ENCODE data around the gene ASTN1. TPM values are rescaled to one million over a fixed set of nuclear protein-coding genes. Genes with fewer than 3 reads are reported as not detected.

Gene ASTN1
- total and polyA plus RNA-seq, 2 of the 4 experiments (the other 2 are of a cell fraction): under 0.01 to 0.07 TPM

DNA sequence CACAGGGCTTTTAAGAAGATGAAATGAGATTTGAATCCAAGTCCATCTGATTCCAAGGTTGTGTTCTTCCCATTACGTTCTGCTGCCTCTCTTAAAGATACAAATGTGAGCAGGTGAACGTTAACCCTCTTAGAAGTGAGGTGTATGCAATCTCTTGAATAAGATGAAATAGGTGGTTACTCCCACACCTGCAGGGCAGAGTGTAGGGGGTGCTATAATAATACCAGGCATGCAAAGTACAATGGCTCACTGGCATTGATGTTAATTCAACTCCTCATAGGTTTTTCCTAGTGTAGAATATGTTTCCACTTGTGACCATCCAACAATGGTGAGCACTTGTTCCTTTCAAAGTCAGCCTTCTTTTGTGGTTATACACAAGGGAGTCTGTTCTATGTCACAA, 163.0 kb downstream of the ASTN1 start:
- no peak overlapping the region for H4K91ac ChIP-seq (ENCODE audit: insufficient read depth, low read depth, low read length)
- H4K20me1 ChIP-seq (ENCODE audit: insufficient read depth, low read length): no peaks in the 10 kb centered on the region
- H3K18ac ChIP-seq (ENCODE audit: low read depth, low read length): no peak overlapping the region
- H3K27me3 ChIP-seq (ENCODE audit: control insufficient read depth, insufficient read depth, low read length): no peaks in the 10 kb centered on the region
- no peak for TF ChIP-seq MAFK (IDR thresholded peaks at IDR 0.05; ENCODE audit: low read depth, low read length)
- TF ChIP-seq POLR2A (IDR thresholded peaks at IDR 0.05; ENCODE audit: low read depth, low read length): no peak
- TF ChIP-seq, protein P1, sequence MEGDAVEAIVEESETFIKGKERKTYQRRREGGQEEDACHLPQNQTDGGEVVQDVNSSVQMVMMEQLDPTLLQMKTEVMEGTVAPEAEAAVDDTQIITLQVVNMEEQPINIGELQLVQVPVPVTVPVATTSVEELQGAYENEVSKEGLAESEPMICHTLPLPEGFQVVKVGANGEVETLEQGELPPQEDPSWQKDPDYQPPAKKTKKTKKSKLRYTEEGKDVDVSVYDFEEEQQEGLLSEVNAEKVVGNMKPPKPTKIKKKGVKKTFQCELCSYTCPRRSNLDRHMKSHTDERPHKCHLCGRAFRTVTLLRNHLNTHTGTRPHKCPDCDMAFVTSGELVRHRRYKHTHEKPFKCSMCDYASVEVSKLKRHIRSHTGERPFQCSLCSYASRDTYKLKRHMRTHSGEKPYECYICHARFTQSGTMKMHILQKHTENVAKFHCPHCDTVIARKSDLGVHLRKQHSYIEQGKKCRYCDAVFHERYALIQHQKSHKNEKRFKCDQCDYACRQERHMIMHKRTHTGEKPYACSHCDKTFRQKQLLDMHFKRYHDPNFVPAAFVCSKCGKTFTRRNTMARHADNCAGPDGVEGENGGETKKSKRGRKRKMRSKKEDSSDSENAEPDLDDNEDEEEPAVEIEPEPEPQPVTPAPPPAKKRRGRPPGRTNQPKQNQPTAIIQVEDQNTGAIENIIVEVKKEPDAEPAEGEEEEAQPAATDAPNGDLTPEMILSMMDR (conservative IDR thresholded peaks at IDR 0.05; ENCODE audit: low read depth, low read length): no peak
- no peak for TF ChIP-seq CHD1 (IDR thresholded peaks at IDR 0.05; ENCODE audit: low read depth, low read length)
- TF ChIP-seq FOS (IDR thresholded peaks at IDR 0.05; ENCODE audit: low read depth, low read length): no peak
- TF ChIP-seq RAD21 (IDR thresholded peaks at IDR 0.05; ENCODE audit: low read length): no peak
- no peak for TF ChIP-seq CEBPB (IDR thresholded peaks at IDR 0.05; ENCODE audit: low read depth, low read length)
- no peak for TF ChIP-seq NFE2L2 (IDR thresholded peaks at IDR 0.05; ENCODE audit: low read depth, low read length)
- TF ChIP-seq, protein P2, sequence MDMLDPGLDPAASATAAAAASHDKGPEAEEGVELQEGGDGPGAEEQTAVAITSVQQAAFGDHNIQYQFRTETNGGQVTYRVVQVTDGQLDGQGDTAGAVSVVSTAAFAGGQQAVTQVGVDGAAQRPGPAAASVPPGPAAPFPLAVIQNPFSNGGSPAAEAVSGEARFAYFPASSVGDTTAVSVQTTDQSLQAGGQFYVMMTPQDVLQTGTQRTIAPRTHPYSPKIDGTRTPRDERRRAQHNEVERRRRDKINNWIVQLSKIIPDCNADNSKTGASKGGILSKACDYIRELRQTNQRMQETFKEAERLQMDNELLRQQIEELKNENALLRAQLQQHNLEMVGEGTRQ (IDR thresholded peaks at IDR 0.05; ENCODE audit: low read depth, low read length): no peak
- no peak for TF ChIP-seq MAZ (IDR thresholded peaks at IDR 0.05; ENCODE audit: borderline replicate concordance, low read depth, low read length)
- no peak for TF ChIP-seq MXI1 (IDR thresholded peaks at IDR 0.05; ENCODE audit: borderline replicate concordance, low read depth, low read length)
- TF ChIP-seq RCOR1 (IDR thresholded peaks at IDR 0.05; ENCODE audit: insufficient replicate concordance, low read length): no peak
- no peak for TF ChIP-seq RFX5 (IDR thresholded peaks at IDR 0.05; ENCODE audit: low read depth, low read length)
- no peak for TF ChIP-seq BHLHE40 (IDR thresholded peaks at IDR 0.05; ENCODE audit: low read depth, low read length)
- TF ChIP-seq, protein P3, sequence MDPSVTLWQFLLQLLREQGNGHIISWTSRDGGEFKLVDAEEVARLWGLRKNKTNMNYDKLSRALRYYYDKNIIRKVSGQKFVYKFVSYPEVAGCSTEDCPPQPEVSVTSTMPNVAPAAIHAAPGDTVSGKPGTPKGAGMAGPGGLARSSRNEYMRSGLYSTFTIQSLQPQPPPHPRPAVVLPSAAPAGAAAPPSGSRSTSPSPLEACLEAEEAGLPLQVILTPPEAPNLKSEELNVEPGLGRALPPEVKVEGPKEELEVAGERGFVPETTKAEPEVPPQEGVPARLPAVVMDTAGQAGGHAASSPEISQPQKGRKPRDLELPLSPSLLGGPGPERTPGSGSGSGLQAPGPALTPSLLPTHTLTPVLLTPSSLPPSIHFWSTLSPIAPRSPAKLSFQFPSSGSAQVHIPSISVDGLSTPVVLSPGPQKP (IDR thresholded peaks at IDR 0.05; ENCODE audit: borderline replicate concordance, low read depth, low read length): no peak
- no peak for TF ChIP-seq SMC3 (IDR thresholded peaks at IDR 0.05; ENCODE audit: low read depth, low read length)
- no peaks in the 10 kb centered on the region for H3K36me3 ChIP-seq (ENCODE audit: control insufficient read depth, insufficient read depth, low read length)
- in situ Hi-C loops (cut with MboI; ENCODE audit: low sequenced_read_pairs) (no loop called here), dilution Hi-C loops (cut with HindIII; ENCODE audit: low sequenced_read_pairs, unreplicated experiment) (no loop called here), intact Hi-C loops (cut with micrococcal nuclease) (no loop called here)
- no peak overlapping the region for H2BK20ac ChIP-seq (ENCODE audit: low read depth, low read length)
- ChIA-PET CTCF (no interaction called here), POLR2A (ENCODE audit: unreplicated experiment) (no interaction called here)
- no peak overlapping the region for H3K27ac ChIP-seq (ENCODE audit: insufficient read depth, low read length)
- H4K5ac ChIP-seq (ENCODE audit: low read depth, low read length): no peak overlapping the region
- H2AK5ac ChIP-seq (ENCODE audit: low read depth, low read length): no peak overlapping the region
- no peak for DNase-seq
- no TSS peak for BruUV-seq (replicated peaks)
- no peak overlapping the region for H2AFZ ChIP-seq (replicated peaks; ENCODE audit: low read length, poor library complexity)
- WGBS, 2 experiments (ENCODE audit: extremely low coverage in 2 of 2, insufficient read length in 1 of 2): no CpG with 5 or more reads among the region's 2 CpGs
- H3K9ac ChIP-seq (ENCODE audit: low read depth, low read length): no peak overlapping the region
- H3K4me3 ChIP-seq (ENCODE audit: insufficient read depth, low read depth, low read length): no peak overlapping the region
- H3K9me3 ChIP-seq (ENCODE audit: control insufficient read depth, insufficient read depth, low read length): no peaks in the 10 kb centered on the region
- H2AK9ac ChIP-seq (replicated peaks; ENCODE audit: low read depth, low read length, poor library complexity): no peak overlapping the region
- H3K56ac ChIP-seq (ENCODE audit: extremely low read depth, insufficient read depth, low read length): no peak overlapping the region
- H3K14ac ChIP-seq (replicated peaks; ENCODE audit: low read depth, low read length): no peak overlapping the region
- no peaks in the 10 kb centered on the region for H3K79me1 ChIP-seq (ENCODE audit: low read depth in 1 of 2, low read length in 2 of 2)
- H2BK120ac ChIP-seq (ENCODE audit: low read depth, low read length): no peak overlapping the region
- no peaks in the 10 kb centered on the region for H3K4me1 ChIP-seq (ENCODE audit: control insufficient read depth, insufficient read depth, low read length)
- no peak for ATAC-seq (ENCODE audit: low read depth)
- no peak overlapping the region for H3K23ac ChIP-seq (ENCODE audit: low read depth, low read length)
- H4K8ac ChIP-seq (ENCODE audit: low read depth in 2 of 2, low read length in 2 of 2): no peak overlapping the region
- H3K9me1 ChIP-seq (ENCODE audit: insufficient read depth, low read length): no peaks in the 10 kb centered on the region
- H2BK5ac ChIP-seq (ENCODE audit: low read depth, low read length, poor library complexity, severe bottlenecking): no peak overlapping the region
- H3K4ac ChIP-seq (ENCODE audit: low read depth, low read length): no peak overlapping the region
- H2BK15ac ChIP-seq (ENCODE audit: low read depth, low read length): no peak overlapping the region
- H3K4me2 ChIP-seq (ENCODE audit: low read depth, low read length): no peak overlapping the region

Measured in IMR-90 (cell line).